COR-L47 (cell line): ENCODE results near the gene MIEN1.
A peak's percentile ranks its signal among the peaks of the same experiment; 100 is the strongest.
"Not testable (repeated sequence)": the region's sequence is repeated elsewhere in the genome, so short reads cannot be mapped to it uniquely, and the experiment has no call there.

Source experiments
- DNase-seq: peaks from one replicate; lab custom pipeline; 2025; lab: John Stamatoyannopoulos, UW

MIEN1 gene

DNA sequence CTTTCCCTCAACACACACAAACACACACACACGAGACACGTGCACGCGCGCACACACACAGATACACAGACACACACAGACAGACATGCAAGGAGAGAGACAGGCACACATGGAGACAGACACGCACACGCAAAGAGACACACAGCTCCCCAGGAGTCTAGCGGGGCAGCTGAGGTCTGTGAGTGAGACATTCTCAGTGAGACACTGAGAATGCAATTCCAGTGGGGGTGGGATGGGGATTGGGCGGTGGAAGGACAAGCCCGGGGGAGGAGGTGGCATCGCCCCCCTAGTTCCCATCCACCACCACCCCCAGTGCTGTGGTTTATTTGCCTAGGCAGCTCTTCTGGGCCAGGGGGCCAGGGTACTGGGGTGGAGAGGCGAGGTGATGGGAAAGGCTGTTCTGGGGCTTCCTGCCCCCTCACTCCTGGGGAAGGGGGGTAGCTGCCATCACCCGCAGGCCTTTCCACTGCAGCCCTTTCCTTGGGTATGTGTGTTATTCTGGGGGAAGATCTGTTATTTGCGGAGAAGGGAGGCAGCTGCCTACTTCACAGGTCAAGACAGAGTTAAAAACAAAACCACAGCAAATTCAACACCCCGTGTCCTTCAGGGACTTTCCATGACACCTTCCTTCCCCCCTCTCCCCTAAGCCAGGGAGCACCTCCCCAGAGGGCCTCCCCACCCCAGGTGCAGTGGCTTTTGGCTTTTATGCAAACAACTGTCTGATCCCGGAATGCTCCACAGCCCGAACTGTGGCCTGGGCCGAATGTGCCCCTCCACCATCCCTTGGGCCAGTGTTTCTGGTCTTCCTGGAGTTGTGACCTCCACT, 25.4 kb upstream of the MIEN1 start:
- DNase-seq = no peak

DNA sequence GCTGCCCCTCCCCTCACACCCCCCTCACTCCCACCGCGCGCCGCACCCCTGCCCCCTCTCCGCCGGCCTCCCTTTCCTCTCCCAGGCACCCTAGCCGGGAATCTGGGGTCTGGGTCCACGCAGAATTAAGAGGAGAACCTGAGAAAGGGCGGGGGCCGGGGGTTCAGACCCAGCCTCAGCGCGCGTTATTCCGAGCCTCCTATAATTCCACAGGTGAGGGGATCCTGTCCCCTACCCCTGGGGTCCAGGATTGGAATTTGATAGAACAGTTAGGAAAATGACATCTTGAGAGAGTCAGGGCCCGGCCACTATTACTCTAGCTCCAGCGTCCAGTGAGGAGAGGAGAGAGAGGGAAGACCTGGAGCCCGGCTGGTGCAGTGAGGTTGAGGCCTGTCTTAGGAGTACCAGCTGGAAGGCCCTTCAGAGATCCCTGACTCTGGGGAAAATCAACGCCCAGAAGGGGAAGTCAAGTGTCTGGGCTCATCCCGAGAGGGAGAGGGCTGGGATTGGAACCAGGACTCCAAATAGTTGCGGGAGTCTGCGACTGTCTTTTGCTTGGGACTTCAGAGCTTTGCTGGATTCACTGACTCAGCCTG, 24.7 kb upstream of the MIEN1 start:
- no peak for DNase-seq

GRCh38 chr17:39754161-39754957, 24.0 kb upstream of the MIEN1 start:
- peak; percentile 81 for DNase-seq

- peak; percentile 57 for DNase-seq
These were observed 23.3 kb upstream of the MIEN1 start for GRCh38 chr17:39753514-39754160.

DNA sequence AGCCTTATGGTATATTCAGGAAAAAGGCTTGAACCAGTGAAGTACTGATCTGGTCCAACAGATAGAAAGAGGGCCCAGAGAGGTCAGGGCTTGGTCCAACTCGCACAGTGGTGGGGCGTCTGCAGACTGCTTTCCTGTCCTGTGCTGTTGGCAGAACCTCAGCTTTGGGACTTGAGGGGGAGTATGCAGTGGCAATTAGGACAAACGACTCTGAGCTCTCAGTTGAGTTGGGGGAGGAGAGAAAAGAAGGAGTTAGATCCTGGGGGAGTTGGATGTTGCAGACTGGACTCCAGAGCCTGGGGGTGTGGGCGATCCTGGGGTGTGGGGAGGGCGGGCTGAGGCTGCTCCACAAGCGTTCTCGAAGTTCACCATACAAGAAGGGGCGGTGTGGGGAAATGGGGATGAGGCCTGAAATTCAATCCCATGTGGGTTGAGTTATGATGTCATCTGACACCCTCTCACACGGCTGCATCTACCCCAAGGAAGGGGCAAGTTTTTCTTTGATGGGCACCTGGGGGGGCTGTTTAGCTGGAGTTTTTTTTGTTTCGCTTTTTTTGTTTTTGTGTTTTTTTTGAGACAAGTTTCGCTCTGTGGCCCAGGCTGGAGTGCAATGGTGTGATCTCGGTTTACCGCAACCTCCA, 22.0 kb upstream of the MIEN1 start:
- no peak for DNase-seq

- DNase-seq = no peak
These were observed 21.3 kb upstream of the MIEN1 start for GRCh38 chr17:39751637-39752036.

DNA sequence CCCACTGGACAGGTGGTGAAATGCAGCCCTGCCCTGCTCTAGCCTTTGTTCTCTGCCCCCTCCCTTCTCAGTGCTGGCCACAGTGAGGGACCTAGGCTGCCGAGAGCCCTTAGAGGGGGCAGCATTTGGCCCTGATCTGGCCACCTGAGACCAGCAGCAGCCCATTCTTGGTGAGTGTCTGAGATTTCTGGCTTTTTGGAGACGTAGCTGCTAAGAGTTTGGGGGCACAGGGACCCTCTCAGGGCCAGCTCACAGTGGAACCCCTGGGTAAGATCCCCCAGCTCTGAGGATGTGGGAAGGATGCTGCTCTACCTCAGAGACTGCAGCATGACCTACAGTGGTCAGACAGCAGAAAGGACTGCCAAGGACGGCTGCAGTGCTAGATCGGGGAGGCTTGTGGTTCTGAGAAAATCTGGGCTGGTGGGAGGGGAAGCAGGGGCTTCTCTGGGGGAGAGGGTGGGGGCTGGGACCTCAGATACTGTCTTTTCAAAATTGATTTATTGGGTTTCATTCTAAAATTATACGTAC, 20.7 kb upstream of the MIEN1 start:
- no peak for DNase-seq

- peak; percentile 6 for DNase-seq
These were observed 20.0 kb upstream of the MIEN1 start for GRCh38 chr17:39750131-39751015.

- DNase-seq = not testable (repeated sequence)
These were observed 18.2 kb upstream of the MIEN1 start for GRCh38 chr17:39748444-39749034.

DNA sequence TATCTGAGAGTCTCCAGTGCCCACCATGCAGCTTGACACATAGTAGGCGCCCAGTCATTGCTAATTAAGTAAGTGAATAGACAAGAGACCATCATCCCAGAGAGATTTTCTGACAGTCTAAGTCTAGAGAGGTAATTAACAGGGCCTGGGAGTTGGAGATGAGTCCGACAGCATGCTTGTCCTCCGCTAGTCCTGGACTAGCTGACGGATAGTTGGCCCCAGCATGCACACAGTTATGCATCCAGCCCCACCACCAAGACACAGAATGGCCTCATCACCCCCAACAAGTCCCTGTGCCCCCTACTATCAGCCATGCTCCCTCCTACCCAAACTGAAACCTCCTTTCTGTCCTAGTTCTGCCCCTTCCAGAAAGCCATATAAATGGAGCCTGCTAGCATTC, 17.4 kb upstream of the MIEN1 start:
- no peak for DNase-seq

- no peak for DNase-seq
These were observed 15.8 kb upstream of the MIEN1 start for GRCh38 chr17:39746145-39746461.

- no peak for DNase-seq
These were observed 15.2 kb upstream of the MIEN1 start for GRCh38 chr17:39745335-39746144.

GRCh38 chr17:39744836-39745215, 14.5 kb upstream of the MIEN1 start:
- no peak for DNase-seq

- DNase-seq = no peak
These were observed 13.9 kb upstream of the MIEN1 start for GRCh38 chr17:39744075-39744835.

DNA sequence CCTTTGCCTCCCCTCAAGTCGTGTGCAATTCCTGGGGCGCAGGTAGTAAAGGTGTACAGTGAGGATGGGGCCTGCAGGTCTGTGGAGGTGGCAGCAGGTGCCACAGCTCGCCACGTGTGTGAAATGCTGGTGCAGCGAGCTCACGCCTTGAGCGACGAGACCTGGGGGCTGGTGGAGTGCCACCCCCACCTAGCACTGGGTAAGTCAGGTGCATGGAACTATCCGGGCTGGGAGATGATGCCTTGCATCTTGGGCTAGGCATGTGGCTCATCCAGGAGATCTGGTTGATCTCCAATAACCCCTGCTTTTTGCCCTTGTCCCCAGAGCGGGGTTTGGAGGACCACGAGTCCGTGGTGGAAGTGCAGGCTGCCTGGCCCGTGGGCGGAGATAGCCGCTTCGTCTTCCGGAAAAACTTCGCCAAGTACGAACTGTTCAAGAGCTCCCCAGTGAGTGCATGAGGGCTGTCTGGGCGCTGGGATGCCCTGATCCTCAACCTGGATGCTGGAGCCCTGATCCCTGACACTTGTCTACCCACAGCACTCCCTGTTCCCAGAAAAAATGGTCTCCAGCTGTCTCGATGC, 12.6 kb upstream of the MIEN1 start:
- no peak for DNase-seq

GRCh38 chr17:39742126-39742855, 12.0 kb upstream of the MIEN1 start:
- DNase-seq = no peak

- peak; percentile 28 for DNase-seq
These were observed 10.2 kb upstream of the MIEN1 start for GRCh38 chr17:39740357-39741111.
